Upper lobe of right lung (tissue), 1 donor: Measurements from ENCODE around the gene RNF214. TPM values are rescaled to one million over a fixed set of nuclear protein-coding genes. Genes with fewer than 3 reads are reported as not detected.

Source experiments
- ATAC-seq: fragments of 200-7000 bp; cut with Tn5 transposase; one replicate; pipeline ENCODE4 v1.9.1; 2020; ENCODE audit warnings: mild to moderate bottlenecking, moderate library complexity
- DNase-seq: peaks from one replicate; pipeline ENCODE4 v3.0.0-alpha.2; 2020
- H3K27ac ChIP-seq: fragments of 200-600 bp; one replicate; pipeline ENCODE4 v1.8.0; 2022
- H3K27me3 ChIP-seq: fragments of 200-600 bp; one replicate; pipeline ENCODE4 v1.8.0; 2022; ENCODE audit warnings: mild to moderate bottlenecking
- H3K36me3 ChIP-seq: fragments of 200-600 bp; one replicate; pipeline ENCODE4 v1.8.0; 2022
- H3K4me1 ChIP-seq: fragments of 200-600 bp; one replicate; pipeline ENCODE4 v1.8.0; 2022
- H3K4me3 ChIP-seq: fragments of 200-600 bp; one replicate; pipeline ENCODE4 v1.8.0; 2022; ENCODE audit warnings: mild to moderate bottlenecking
- H3K9me3 ChIP-seq: fragments of 200-600 bp; one replicate; pipeline ENCODE4 v1.8.0; 2022
- intact Hi-C: fragments of 100-400 bp; cut with DNase I; formaldehyde crosslinking; loops from one replicate; pipeline ENCODE4 v1.11.0; 2022
- total RNA-seq: library from RNA; stranded (reverse); fragmentation: NEBNext Ultra II Directional; extraction: Animal tissue kit (Norgen Biotek cat#: 25700); gene quantifications from one replicate; pipeline ENCODE4 v1.2.1, GENCODE V29; 2021
- TF ChIP-seq, protein P1 (sequence below): fragments of 200-600 bp; IDR thresholded peaks from one replicate; pipeline ENCODE4 v1.8.0; 2022; ENCODE audit warnings: antibody characterized with exemption
- donor health status: DM: no; HTN: yes; CAD: no; lungs with severe emphysema.

RNF214 gene
- total RNA-seq, 1 donor from 2014 or later, result 27.1 TPM

DNA sequence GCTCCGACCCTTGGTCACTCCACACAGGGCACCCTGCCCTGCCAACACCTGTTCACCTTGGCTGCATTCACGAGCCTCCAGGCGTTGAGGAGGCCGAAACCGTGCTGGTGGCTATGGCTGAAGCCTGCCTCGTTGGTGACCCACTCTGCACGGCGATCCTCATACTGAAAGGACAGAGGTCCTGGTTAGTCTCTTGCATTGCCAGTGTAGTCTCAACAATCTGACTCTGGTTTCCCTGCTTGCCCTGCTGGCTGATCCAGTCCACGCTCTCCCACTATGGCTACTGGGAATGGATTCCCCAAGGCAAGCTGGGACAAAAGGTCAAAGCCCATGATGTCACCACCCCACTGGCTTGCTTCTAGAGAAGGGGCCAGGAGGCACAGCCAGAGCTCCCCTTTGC lies 13.5 kb upstream of the RNF214 start:
- peak overlapping the region; percentile 15 for H3K27ac ChIP-seq
- DNase-seq, result peak; percentile 42
- no peaks in the 10 kb centered on the region for H3K27me3 ChIP-seq
- peaks cover 30% of the 10 kb centered on the region for H3K4me1 ChIP-seq
- TF ChIP-seq, protein P1, sequence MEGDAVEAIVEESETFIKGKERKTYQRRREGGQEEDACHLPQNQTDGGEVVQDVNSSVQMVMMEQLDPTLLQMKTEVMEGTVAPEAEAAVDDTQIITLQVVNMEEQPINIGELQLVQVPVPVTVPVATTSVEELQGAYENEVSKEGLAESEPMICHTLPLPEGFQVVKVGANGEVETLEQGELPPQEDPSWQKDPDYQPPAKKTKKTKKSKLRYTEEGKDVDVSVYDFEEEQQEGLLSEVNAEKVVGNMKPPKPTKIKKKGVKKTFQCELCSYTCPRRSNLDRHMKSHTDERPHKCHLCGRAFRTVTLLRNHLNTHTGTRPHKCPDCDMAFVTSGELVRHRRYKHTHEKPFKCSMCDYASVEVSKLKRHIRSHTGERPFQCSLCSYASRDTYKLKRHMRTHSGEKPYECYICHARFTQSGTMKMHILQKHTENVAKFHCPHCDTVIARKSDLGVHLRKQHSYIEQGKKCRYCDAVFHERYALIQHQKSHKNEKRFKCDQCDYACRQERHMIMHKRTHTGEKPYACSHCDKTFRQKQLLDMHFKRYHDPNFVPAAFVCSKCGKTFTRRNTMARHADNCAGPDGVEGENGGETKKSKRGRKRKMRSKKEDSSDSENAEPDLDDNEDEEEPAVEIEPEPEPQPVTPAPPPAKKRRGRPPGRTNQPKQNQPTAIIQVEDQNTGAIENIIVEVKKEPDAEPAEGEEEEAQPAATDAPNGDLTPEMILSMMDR, result no peak
- intact Hi-C loops, result no loop called here
- no peaks in the 10 kb centered on the region for H3K9me3 ChIP-seq
- ATAC-seq, result no peak
- H3K36me3 ChIP-seq, result peaks cover 83% of the 10 kb centered on the region
- no peak overlapping the region for H3K4me3 ChIP-seq

DNA sequence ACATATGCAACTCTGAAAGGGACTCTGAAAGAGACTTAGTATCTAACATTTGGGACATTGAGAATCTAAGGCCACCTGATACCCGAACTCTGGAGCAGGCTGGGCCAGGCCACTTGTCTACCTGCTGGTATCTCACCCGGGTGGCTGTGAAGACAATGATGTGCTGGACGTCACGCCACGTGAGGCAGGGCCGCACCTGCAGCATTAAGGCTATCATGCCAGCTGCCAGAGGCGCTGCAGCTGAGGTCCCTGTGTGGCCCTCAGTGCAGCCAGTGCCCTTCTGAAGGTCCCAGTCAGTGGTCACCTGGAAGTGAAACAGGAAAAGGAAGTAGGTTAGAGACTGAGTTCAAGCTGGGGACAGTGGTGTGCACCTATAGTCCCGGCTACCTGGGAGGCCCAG lies 13.0 kb upstream of the RNF214 start:
- ATAC-seq, result no peak
- DNase-seq, result no peak
- TF ChIP-seq, protein P1, result no peak
- H3K27me3 ChIP-seq, result no peaks in the 10 kb centered on the region
- H3K9me3 ChIP-seq, result no peaks in the 10 kb centered on the region
- H3K27ac ChIP-seq, result peak overlapping the region; percentile 15
- peaks cover 30% of the 10 kb centered on the region for H3K4me1 ChIP-seq
- H3K36me3 ChIP-seq, result peaks cover 83% of the 10 kb centered on the region
- no peak overlapping the region for H3K4me3 ChIP-seq
- intact Hi-C loops, result no loop called here

DNA sequence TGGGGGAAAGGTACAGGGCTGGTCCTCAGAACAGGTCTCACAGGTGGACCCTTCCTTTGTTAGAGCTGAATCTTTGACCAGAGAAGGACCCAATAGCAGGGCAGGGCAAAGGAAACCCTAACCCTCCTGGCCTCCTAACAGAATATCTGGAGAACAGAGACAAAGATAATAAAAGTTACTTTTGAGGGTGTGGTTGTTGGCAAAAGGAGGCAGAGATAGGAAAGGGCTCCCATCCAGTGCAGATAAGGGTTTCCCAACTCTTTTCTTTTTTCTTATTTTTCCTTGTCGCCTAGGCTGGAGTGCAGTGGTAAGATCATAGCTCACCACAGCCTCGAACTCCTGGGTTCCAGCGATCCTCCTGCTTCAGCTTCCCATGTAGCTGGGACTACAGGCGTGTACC lies 12.5 kb upstream of the RNF214 start:
- no peak overlapping the region for H3K4me3 ChIP-seq
- H3K27ac ChIP-seq, result peak overlapping the region; percentile 15
- TF ChIP-seq, protein P1, result no peak
- no peaks in the 10 kb centered on the region for H3K27me3 ChIP-seq
- H3K9me3 ChIP-seq, result no peaks in the 10 kb centered on the region
- peaks cover 30% of the 10 kb centered on the region for H3K4me1 ChIP-seq
- no peak for ATAC-seq
- intact Hi-C loops, result loop anchor here (10.0 kb wide), 1 partner anchor 115 kb away; no protein-coding TSS in a partner anchor
- peaks cover 81% of the 10 kb centered on the region for H3K36me3 ChIP-seq
- no peak for DNase-seq

DNA sequence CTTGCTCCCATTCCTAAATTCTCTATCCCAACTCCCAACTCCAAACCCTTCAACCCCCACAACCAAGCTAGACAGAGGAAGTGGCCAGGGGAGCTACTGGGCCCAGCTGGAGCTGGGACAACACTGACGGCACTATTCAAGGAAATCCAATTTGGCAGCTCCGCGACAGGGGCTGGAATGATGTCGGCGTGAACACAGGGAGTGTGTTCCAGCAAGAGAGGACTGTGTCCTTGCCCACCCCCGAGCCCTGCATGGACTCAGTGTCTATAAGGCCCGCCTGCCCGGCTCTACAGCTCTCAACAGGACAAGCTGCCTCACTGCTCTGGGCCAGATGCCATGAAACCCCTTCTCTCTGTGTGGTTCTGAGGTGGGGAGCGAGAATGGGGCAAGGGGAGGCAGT lies 11.9 kb upstream of the RNF214 start:
- intact Hi-C loops, result loop anchor here (10.0 kb wide), 1 partner anchor 116 kb away; no protein-coding TSS in a partner anchor
- TF ChIP-seq, protein P1, result no peak
- H3K4me3 ChIP-seq, result no peak overlapping the region
- no peaks in the 10 kb centered on the region for H3K27me3 ChIP-seq
- ATAC-seq, result peak; percentile 20
- H3K4me1 ChIP-seq, result peaks cover 30% of the 10 kb centered on the region
- DNase-seq, result no peak
- peak overlapping the region; percentile 70 for H3K27ac ChIP-seq
- H3K36me3 ChIP-seq, result peaks cover 81% of the 10 kb centered on the region
- no peaks in the 10 kb centered on the region for H3K9me3 ChIP-seq

DNA sequence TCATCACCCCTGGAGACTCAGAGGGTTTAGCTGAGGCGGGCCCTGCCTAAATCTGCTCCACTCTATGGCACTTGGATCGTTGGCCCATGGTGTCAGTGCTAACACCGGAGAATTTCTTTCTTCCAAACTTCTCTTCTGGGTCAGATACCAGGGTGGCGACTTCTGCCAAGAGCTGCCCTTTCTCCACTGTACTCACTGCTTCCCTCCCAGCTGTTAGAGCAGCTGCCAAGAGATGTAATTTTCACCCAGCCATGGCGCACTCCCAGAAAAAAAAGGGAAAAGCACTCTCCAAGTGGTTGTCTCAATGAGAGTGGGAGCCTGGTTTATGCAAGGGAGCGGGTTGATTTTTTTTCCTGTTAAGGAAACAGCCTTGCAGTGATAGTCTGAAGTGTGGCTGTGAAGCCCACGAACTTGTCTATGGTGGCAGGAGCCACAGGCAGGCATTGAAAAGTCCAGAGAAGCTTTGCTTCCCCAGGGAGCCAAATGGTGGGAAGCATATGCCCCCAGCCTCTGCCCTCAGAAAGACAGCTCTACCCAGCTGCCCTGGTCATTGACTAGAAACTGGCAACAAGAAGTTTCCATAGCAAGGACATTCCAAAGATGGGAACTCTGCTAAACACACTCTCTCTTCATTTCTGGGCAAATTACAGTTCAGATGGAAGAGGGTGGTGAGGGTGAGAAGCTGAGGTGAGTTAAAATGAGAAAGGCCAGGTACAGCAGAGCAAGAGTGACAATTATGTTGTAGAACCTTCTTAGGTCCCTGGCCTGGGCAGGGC lies 11.3 kb upstream of the RNF214 start:
- TF ChIP-seq, protein P1, result no peak
- H3K27ac ChIP-seq, result peak overlapping the region; percentile 70
- H3K9me3 ChIP-seq, result no peaks in the 10 kb centered on the region
- ATAC-seq, result no peak
- DNase-seq, result no peak
- peaks cover 30% of the 10 kb centered on the region for H3K4me1 ChIP-seq
- intact Hi-C loops, result loop anchor here (10.0 kb wide), 1 partner anchor 116 kb away; no protein-coding TSS in a partner anchor
- no peaks in the 10 kb centered on the region for H3K27me3 ChIP-seq
- no peak overlapping the region for H3K4me3 ChIP-seq
- H3K36me3 ChIP-seq, result peaks cover 79% of the 10 kb centered on the region
